ENCODE results near the gene FUT3. TPM values are rescaled to one million over a fixed set of nuclear protein-coding genes. Genes with fewer than 3 reads are reported as not detected.

The FUT3 gene
- polyA plus RNA-seq, 1 of the 3 experiments (the other 2 are of a cell fraction) = not detected

GRCh38 chr19:5806905-5807304 is 44.3 kb downstream of the FUT3 start:
- whole genome bisulfite sequencing (ENCODE audit: low lambda C conversion rate) = 98% methylated on average over 4 of the region's 5 CpGs
- H2AFZ ChIP-seq (ENCODE audit: low read depth) = no peak overlapping the region
- H3K4me2 ChIP-seq = no peak overlapping the region
- no peaks in the 10 kb centered on the region for H3K36me3 ChIP-seq (replicated peaks in 1 of 2; ENCODE audit: control insufficient read depth in 1 of 2, insufficient read depth in 2 of 2, low read length in 1 of 2)
- no peak overlapping the region for H3K4me3 ChIP-seq (ENCODE audit: low read depth in 2 of 2, low read length in 1 of 2)
- TF ChIP-seq TAF1 (IDR thresholded peaks at IDR 0.05; ENCODE audit: borderline replicate concordance, low read depth, low read length) (no peak), TCF12 (IDR thresholded peaks at IDR 0.05) (no peak), RXRA (IDR thresholded peaks at IDR 0.05; ENCODE audit: borderline replicate concordance, low read depth) (no peak), EZH2phosphoT487 (IDR thresholded peaks at IDR 0.05; ENCODE audit: borderline replicate concordance, low read depth) (no peak), ZBTB33 (IDR thresholded peaks at IDR 0.05; ENCODE audit: borderline replicate concordance, low read depth) (no peak), TEAD4 (IDR thresholded peaks at IDR 0.05; ENCODE audit: borderline replicate concordance, insufficient read depth) (no peak), RCOR1 (IDR thresholded peaks at IDR 0.05; ENCODE audit: low read length) (no peak), USF2 (IDR thresholded peaks at IDR 0.05; ENCODE audit: borderline replicate concordance, low read depth, low read length) (no peak)
- peaks cover 3 to 17% of the 10 kb centered on the region in 2 experiments; a peak in 1 of 4 replicates for H3K4me1 ChIP-seq (ENCODE audit: control insufficient read depth in 1 of 2, insufficient read depth in 2 of 2, low read depth in 1 of 2, low read length in 1 of 2)
- H3K27me3 ChIP-seq (ENCODE audit: insufficient read depth) = peaks cover 6% of the 10 kb centered on the region; the same call in 1 of the 2 replicates
- no peaks in the 10 kb centered on the region for H3K9me3 ChIP-seq
- no peaks in the 10 kb centered on the region for H4K20me1 ChIP-seq (ENCODE audit: insufficient read depth)
- no peak overlapping the region for H3K9ac ChIP-seq
- no peak for DNase-seq
- H3K27ac ChIP-seq (ENCODE audit: low read depth in 2 of 2, low read length in 1 of 2) = no peak overlapping the region
- no peaks in the 10 kb centered on the region for H3K9me2 ChIP-seq
- ChIA-PET CTCF (interaction anchor here (0.8 to 3.7 kb wide), 9 partner anchors 9 to 241 kb away, joined by 3 to 18 read pairs (median 3); no protein-coding TSS in a partner anchor), POLR2A (interaction anchor here (0.6 to 1.5 kb wide), 2 partner anchors 12 to 21 kb away, joined by 3 to 5 read pairs; no protein-coding TSS in a partner anchor)
- no peaks in the 10 kb centered on the region for H3F3A ChIP-seq (replicated peaks; ENCODE audit: insufficient read depth)
- no peaks in the 10 kb centered on the region for H3K79me2 ChIP-seq (ENCODE audit: insufficient read depth)

GRCh38 chr19:5806133-5806489 is 45.1 kb downstream of the FUT3 start:
- no peak overlapping the region for H2AFZ ChIP-seq (ENCODE audit: low read depth)
- DNase-seq = no peak
- H3F3A ChIP-seq (replicated peaks; ENCODE audit: insufficient read depth) = no peaks in the 10 kb centered on the region
- H3K9me3 ChIP-seq = no peaks in the 10 kb centered on the region
- H3K4me3 ChIP-seq (ENCODE audit: low read depth in 2 of 2, low read length in 1 of 2) = no peak overlapping the region; a peak in 1 of 4 replicates
- H3K27me3 ChIP-seq (ENCODE audit: insufficient read depth) = peaks cover 6% of the 10 kb centered on the region; the same call in 1 of the 2 replicates
- H3K79me2 ChIP-seq (ENCODE audit: insufficient read depth) = no peaks in the 10 kb centered on the region
- no peak overlapping the region for H3K4me2 ChIP-seq
- ChIA-PET CTCF (interaction anchor here (0.8 to 3.7 kb wide), 6 partner anchors 17 to 216 kb away, joined by 3 to 18 read pairs (median 4); no protein-coding TSS in a partner anchor), POLR2A (interaction anchor here (1.5 kb wide), 1 partner anchor 22 kb away, joined by 5 read pairs; no protein-coding TSS in a partner anchor)
- WGBS (ENCODE audit: low lambda C conversion rate) = 66% methylated on average over 4 of the region's 6 CpGs
- TF ChIP-seq RAD21 (IDR thresholded peaks at IDR 0.05; ENCODE audit: low read length) = no peak
- TF ChIP-seq TCF12 (IDR thresholded peaks at IDR 0.05) = no peak
- H3K9me2 ChIP-seq = no peaks in the 10 kb centered on the region
- H3K4me1 ChIP-seq (ENCODE audit: control insufficient read depth in 1 of 2, insufficient read depth in 2 of 2, low read depth in 1 of 2, low read length in 1 of 2) = peaks cover 3 to 19% of the 10 kb centered on the region in 2 experiments; a peak in 1 of 4 replicates
- H3K27ac ChIP-seq (ENCODE audit: low read depth in 2 of 2, low read length in 1 of 2) = no peak overlapping the region
- no peaks in the 10 kb centered on the region for H3K36me3 ChIP-seq (replicated peaks in 1 of 2; ENCODE audit: control insufficient read depth in 1 of 2, insufficient read depth in 2 of 2, low read length in 1 of 2)
- H3K9ac ChIP-seq = no peak overlapping the region
- H4K20me1 ChIP-seq (ENCODE audit: insufficient read depth) = no peaks in the 10 kb centered on the region
